Measurements from ENCODE around the gene HLA-C. TPM values are rescaled to one million over a fixed set of nuclear protein-coding genes. Genes with fewer than 3 reads are reported as not detected.
"Not testable (repeated sequence)": the region's sequence is repeated elsewhere in the genome, so short reads cannot be mapped to it uniquely, and the experiment has no call there.

The HLA-C gene
- total and polyA plus RNA-seq, 9 of the 15 experiments (the other 6 are each of a cell fraction or from before 2014, with no cell fraction given): 0.23 to 4.9 (median 1.2) TPM

- TF ChIP-seq CLOCK (CRISPR knock-in tag; IDR thresholded peaks at IDR 0.05; ENCODE audit: borderline replicate concordance): no peak
- TF ChIP-seq ELF4 (CRISPR knock-in tag; IDR thresholded peaks at IDR 0.05): no peak
- no peak for TF ChIP-seq GTF3C2 (IDR thresholded peaks at IDR 0.05; ENCODE audit: borderline replicate concordance, extremely low read depth, insufficient read length)
- TF ChIP-seq HDAC6 (IDR thresholded peaks at IDR 0.05; ENCODE audit: low read depth, low read length): no peak
- TF ChIP-seq, protein P1, sequence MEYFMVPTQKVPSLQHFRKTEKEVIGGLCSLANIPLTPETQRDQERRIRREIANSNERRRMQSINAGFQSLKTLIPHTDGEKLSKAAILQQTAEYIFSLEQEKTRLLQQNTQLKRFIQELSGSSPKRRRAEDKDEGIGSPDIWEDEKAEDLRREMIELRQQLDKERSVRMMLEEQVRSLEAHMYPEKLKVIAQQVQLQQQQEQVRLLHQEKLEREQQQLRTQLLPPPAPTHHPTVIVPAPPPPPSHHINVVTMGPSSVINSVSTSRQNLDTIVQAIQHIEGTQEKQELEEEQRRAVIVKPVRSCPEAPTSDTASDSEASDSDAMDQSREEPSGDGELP (CRISPR knock-in tag; IDR thresholded peaks at IDR 0.05; ENCODE audit: borderline replicate concordance): no peak
- TF ChIP-seq ZBTB8A (IDR thresholded peaks at IDR 0.05; ENCODE audit: partially characterized antibody): no peak
- no peak for TF ChIP-seq HLTF (IDR thresholded peaks at IDR 0.05)
- no peak for TF ChIP-seq NFYB (IDR thresholded peaks at IDR 0.05; ENCODE audit: extremely low read depth, insufficient read length)
These were observed 32.0 kb downstream of the HLA-C start (continued) for GRCh38 chr6:31239854-31240253.

GRCh38 chr6:31234101-31234500 is 37.8 kb downstream of the HLA-C start:
- H3K79me2 ChIP-seq (ENCODE audit: control insufficient read depth, insufficient read depth, low read length); H4K20me1 ChIP-seq (replicated peaks; ENCODE audit: control insufficient read depth, insufficient read depth, low read length); CTCF ChIA-PET (ENCODE audit: low intra/inter-chr PET ratio); FAIRE-seq; DNase-seq (ENCODE audit: extremely low read depth in 1 of 4, low spot score in 3 of 4); H3K9me1 ChIP-seq (ENCODE audit: control insufficient read depth, insufficient read depth, low read length); H3K9ac ChIP-seq (ENCODE audit: insufficient read depth in 1 of 2, low read depth in 2 of 2, low read length in 2 of 2); H3K4me1 ChIP-seq (replicated peaks in 1 of 2; ENCODE audit: control insufficient read depth in 2 of 2, insufficient read depth in 2 of 2, low read length in 2 of 2); BruUV-seq (replicated peaks); H3K4me2 ChIP-seq (ENCODE audit: insufficient read depth, low read length); H2AFZ ChIP-seq (ENCODE audit: low read depth, low read length); in situ Hi-C loops (cut with MboI); H3K9me3 ChIP-seq (replicated peaks; ENCODE audit: control insufficient read depth, insufficient read depth, low read depth, low read length); ATAC-seq; H3K27ac ChIP-seq (ENCODE audit: extremely low read depth, low read depth, low read length); intact Hi-C loops (cut with micrococcal nuclease); H3K36me3 ChIP-seq (ENCODE audit: control insufficient read depth, insufficient read depth, low read length); H3K4me3 ChIP-seq: not testable (repeated sequence)
- peaks cover 8 to 26% of the 10 kb centered on the region in 2 experiments for H3K27me3 ChIP-seq (ENCODE audit: control insufficient read depth in 2 of 2, insufficient read depth in 2 of 2, low read length in 2 of 2)
- WGBS (ENCODE audit: insufficient coverage, low coverage, missing lambda C conversion rate): 0% methylated on average over 4 of the region's 4 CpGs
- POLR2A ChIA-PET: interaction anchor here (1.0 to 2.4 kb wide), 3 partner anchors 12 to 52 kb away, joined by 3 to 8 read pairs (median 5); no protein-coding TSS in a partner anchor
